HEK293T (cell line): ENCODE results near the gene BIN1.

Source experiments
- BHLHE40 ChIP-seq: fragments of 450-650 bp; IDR thresholded peaks from 2 replicates; pipeline ENCODE4 v1.6.1; 2016; ENCODE audit warnings: mild to moderate bottlenecking, moderate library complexity, borderline replicate concordance
- ELF4 ChIP-seq: fragments of 450-650 bp; IDR thresholded peaks from 2 replicates; pipeline ENCODE4 v1.6.1; 2017; ENCODE audit warnings: antibody characterized with exemption
- FOXM1 ChIP-seq: fragments of 450-650 bp; IDR thresholded peaks from 2 replicates; pipeline ENCODE4 v1.6.1; 2017; ENCODE audit warnings: mild to moderate bottlenecking, borderline replicate concordance
- L3MBTL2 ChIP-seq: fragments of 450-650 bp; conservative IDR thresholded peaks from 2 replicates; pipeline ENCODE4 v1.6.1; 2016; ENCODE audit warnings: mild to moderate bottlenecking
- NFRKB ChIP-seq: fragments of 450-650 bp; IDR thresholded peaks from 2 replicates; pipeline ENCODE4 v1.6.1; 2016; ENCODE audit warnings: mild to moderate bottlenecking, moderate library complexity
- SP1 ChIP-seq: fragments of 450-650 bp; IDR thresholded peaks from 2 replicates; pipeline ENCODE4 v1.6.1; 2017
- SUZ12 ChIP-seq: fragments of 450-650 bp; IDR thresholded peaks from 2 replicates; pipeline ENCODE4 v1.6.1; 2016; ENCODE audit warnings: mild to moderate bottlenecking
- TARDBP ChIP-seq: fragments of 450-650 bp; IDR thresholded peaks from 2 replicates; pipeline ENCODE4 v1.6.1; 2016
- ZNF384 ChIP-seq: fragments of 450-650 bp; IDR thresholded peaks from 2 replicates; pipeline ENCODE4 v1.6.1; 2016
- TF ChIP-seq, protein P1 (sequence below): fragments of 450-650 bp; IDR thresholded peaks from 2 replicates; pipeline ENCODE4 v1.6.1; 2016

DNA sequence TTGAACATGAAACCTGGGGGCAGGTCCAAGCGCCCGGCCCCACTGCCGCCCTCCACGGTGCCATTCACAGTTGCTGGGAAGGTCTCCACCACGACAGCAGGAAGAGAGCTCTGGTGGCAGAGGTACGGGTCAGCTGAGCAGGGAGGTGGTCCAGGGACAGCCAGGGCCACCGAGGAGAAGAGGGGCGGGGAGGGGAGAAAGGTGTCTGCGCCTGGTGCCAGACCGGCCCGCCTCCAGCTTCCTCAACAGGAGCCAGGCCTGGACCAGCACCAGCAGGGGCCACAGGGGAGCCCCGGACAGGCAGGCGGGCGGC, 56.2 kb downstream of the BIN1 start:
- no peak for TF ChIP-seq BHLHE40
- no peak for TF ChIP-seq NFRKB
- TF ChIP-seq, protein P1, sequence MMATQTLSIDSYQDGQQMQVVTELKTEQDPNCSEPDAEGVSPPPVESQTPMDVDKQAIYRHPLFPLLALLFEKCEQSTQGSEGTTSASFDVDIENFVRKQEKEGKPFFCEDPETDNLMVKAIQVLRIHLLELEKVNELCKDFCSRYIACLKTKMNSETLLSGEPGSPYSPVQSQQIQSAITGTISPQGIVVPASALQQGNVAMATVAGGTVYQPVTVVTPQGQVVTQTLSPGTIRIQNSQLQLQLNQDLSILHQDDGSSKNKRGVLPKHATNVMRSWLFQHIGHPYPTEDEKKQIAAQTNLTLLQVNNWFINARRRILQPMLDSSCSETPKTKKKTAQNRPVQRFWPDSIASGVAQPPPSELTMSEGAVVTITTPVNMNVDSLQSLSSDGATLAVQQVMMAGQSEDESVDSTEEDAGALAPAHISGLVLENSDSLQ, result no peak
- no peak for TF ChIP-seq SUZ12
- TF ChIP-seq ZNF384, result no peak
- no peak for TF ChIP-seq SP1
- TF ChIP-seq FOXM1, result no peak
- TF ChIP-seq ELF4, result no peak
- no peak for TF ChIP-seq TARDBP
- TF ChIP-seq L3MBTL2, result no peak
